HUDEP-2 (cell line): Measurements from ENCODE around the gene APRT.

ENCODE experiments used
- DNase-seq, 76 experiments: peaks; one replicate each; lab custom pipeline; 2025; ENCODE audit not compliant: unreplicated experiment in 76 of 76; lab: John Stamatoyannopoulos, UW

The APRT gene

GRCh38 chr16:88809068-88809675 is 2.6 kb downstream of the APRT start:
- DNase-seq, result peak in 20 of 76 experiments; percentile 10 to 55 (median 28)

GRCh38 chr16:88807626-88808453 is 3.9 kb downstream of the APRT start:
- no peak for DNase-seq

GRCh38 chr16:88807142-88807625 is 4.5 kb downstream of the APRT start:
- peak in 7 of 76 experiments; percentile 18 to 36 (median 28) for DNase-seq

- peak in 56 of 76 experiments; percentile 25 to 79 (median 48) for DNase-seq
Observed at GRCh38 chr16:88806491-88807111, 5.1 kb downstream of the APRT start.

GRCh38 chr16:88805887-88806393 is 5.8 kb downstream of the APRT start:
- DNase-seq, result no peak

- DNase-seq, result no peak
Observed at GRCh38 chr16:88805340-88805715, 6.4 kb downstream of the APRT start.

GRCh38 chr16:88804552-88805339 is 7.0 kb downstream of the APRT start:
- DNase-seq, result peak in 6 of 76 experiments; percentile 15 to 47 (median 22)

- DNase-seq, result no peak
Observed at GRCh38 chr16:88804173-88804551, 7.6 kb downstream of the APRT start.

- peak in 67 of 76 experiments; percentile 30 to 86 (median 70) for DNase-seq
Observed at GRCh38 chr16:88803264-88803987, 8.3 kb downstream of the APRT start, which contains the start of gene CDT1. Gene CDT1, plus strand, starts transcription at chr16:88803789. Its CDS starts 43 bp downstream, at chr16:88803832.

GRCh38 chr16:88800277-88800592 is 11.5 kb downstream of the APRT start:
- no peak for DNase-seq

GRCh38 chr16:88799569-88800276 is 12.0 kb downstream of the APRT start:
- DNase-seq, result peak in 74 of 76 experiments; percentile 59 to 95 (median 85)

GRCh38 chr16:88798772-88799455 is 12.8 kb downstream of the APRT start:
- peak in 47 of 76 experiments; percentile 16 to 79 (median 39) for DNase-seq

GRCh38 chr16:88798073-88798472 is 13.7 kb downstream of the APRT start:
- DNase-seq, result no peak

GRCh38 chr16:88796278-88796677 is 15.4 kb downstream of the APRT start:
- no peak for DNase-seq

- peak in 68 of 76 experiments; percentile 19 to 83 (median 63) for DNase-seq
Observed at GRCh38 chr16:88793251-88793954, 18.3 kb downstream of the APRT start.

- DNase-seq, result peak in 7 of 76 experiments; percentile 29 to 48 (median 33)
Observed at GRCh38 chr16:88792668-88793250, 19.0 kb downstream of the APRT start.

GRCh38 chr16:88792078-88792550 is 19.6 kb downstream of the APRT start:
- peak in 58 of 76 experiments; percentile 23 to 84 (median 65) for DNase-seq
